Coronary artery (tissue), 2 donors: ENCODE data around the gene ART5.
A peak's percentile ranks its signal among the peaks of the same experiment; 100 is the strongest.
"Not testable (repeated sequence)": the region's sequence is repeated elsewhere in the genome, so short reads cannot be mapped to it uniquely, and the experiment has no call there.

Experiments
- DNase-seq: peaks from one replicate; pipeline ENCODE4 v3.0.0-alpha.2; 2017; ENCODE audit warnings: low spot score
- H3K27ac ChIP-seq, 2 donors: fragments of 200-600 bp; sonication (generic); one replicate each; pipeline ENCODE4 v1.5.1; 2016 to 2019
- H3K4me3 ChIP-seq: fragments of 200-600 bp; sonication (generic); 2 replicates; pipeline ENCODE4 v1.5.1; 2016; ENCODE audit warnings: mild to moderate bottlenecking, moderate library complexity
- CTCF ChIP-seq: fragments of 200-600 bp; sonication (generic); IDR thresholded peaks from one replicate; pipeline ENCODE4 v1.5.1; 2019; ENCODE audit warnings: antibody characterized with exemption

The ART5 gene

GRCh38 chr11:3658252-3658651 lies 16.5 kb upstream of the ART5 start:
- no peak for TF ChIP-seq CTCF
- DNase-seq: no peak
- H3K27ac ChIP-seq: no peak overlapping the region
- no peak overlapping the region for H3K4me3 ChIP-seq

GRCh38 chr11:3657331-3657730 lies 15.5 kb upstream of the ART5 start:
- not testable (repeated sequence) for DNase-seq, H3K27ac ChIP-seq, H3K4me3 ChIP-seq

- no peak for TF ChIP-seq CTCF
- H3K4me3 ChIP-seq: no peak overlapping the region
- no peak for DNase-seq
These were observed 13.8 kb upstream of the ART5 start for GRCh38 chr11:3655547-3655946.

GRCh38 chr11:3652514-3652913 lies 10.7 kb upstream of the ART5 start:
- DNase-seq, H3K27ac ChIP-seq, H3K4me3 ChIP-seq: not testable (repeated sequence)

More at GRCh38 chr11:3655547-3655946, 13.8 kb upstream of the ART5 start:
- H3K27ac ChIP-seq: no peak overlapping the region

- H3K27ac ChIP-seq, H3K4me3 ChIP-seq, DNase-seq: not testable (repeated sequence)
These were observed 7.6 kb upstream of the ART5 start for GRCh38 chr11:3649374-3649773.

GRCh38 chr11:3648843-3649242 lies 7.1 kb upstream of the ART5 start:
- not testable (repeated sequence) for DNase-seq, H3K4me3 ChIP-seq, H3K27ac ChIP-seq

- no peak for DNase-seq
- H3K4me3 ChIP-seq: no peak overlapping the region
- H3K27ac ChIP-seq: no peak overlapping the region
- TF ChIP-seq CTCF: no peak
These were observed 3.8 kb upstream of the ART5 start for GRCh38 chr11:3645552-3645951.

GRCh38 chr11:3644817-3645235 lies 3.0 kb upstream of the ART5 start, which contains the start of gene ART1:
Gene ART1, plus strand, starts transcription at chr11:3645128. Its CDS starts 14,086 bp downstream, at chr11:3659214.
- no peak for DNase-seq
- TF ChIP-seq CTCF: no peak
- no peak within 1 kb of the TSS for H3K27ac ChIP-seq
- no peak within 1 kb of the TSS for H3K4me3 ChIP-seq

GRCh38 chr11:3643102-3643546 lies 1.3 kb upstream of the ART5 start:
- peak overlapping the region; percentile 75 for H3K4me3 ChIP-seq
- not testable (repeated sequence) for DNase-seq, H3K27ac ChIP-seq
